H1 (cell line): Measurements from ENCODE around the gene EPHA2. TPM values are rescaled to one million over a fixed set of nuclear protein-coding genes. Genes with fewer than 3 reads are reported as not detected.

Experiments used
- CHD1 ChIP-seq: IDR thresholded peaks from 2 replicates; pipeline ENCODE4 v1.6.1; 2012; ENCODE audit warnings: low read depth, low read length, improper control_type of control experiment
- POLR2A ChIP-seq, 2 experiments: IDR thresholded peaks; 1 replicate in 1 of 2; 2 replicates in 1 of 2; pipeline ENCODE4 v1.6.1; 2011; ENCODE audit warnings: low read depth in 2 of 2, low read length in 2 of 2, mild to moderate bottlenecking in 2 of 2; ENCODE audit errors: control extremely low read depth in 1 of 2
- POU5F1 ChIP-seq: IDR thresholded peaks from 2 replicates; pipeline ENCODE4 v1.6.1; 2011; ENCODE audit warnings: low read depth, mild to moderate bottlenecking, low read length, moderate library complexity
- RAD21 ChIP-seq, 2 experiments: IDR thresholded peaks in 1 of 2; conservative IDR thresholded peaks in 1 of 2; 2 replicates each; pipeline ENCODE4 v1.6.1; 2011; ENCODE audit warnings: low read depth in 2 of 2, low read length in 2 of 2, improper control_type of control experiment in 1 of 2, inconsistent platforms in 1 of 2, mild to moderate bottlenecking in 1 of 2, moderate library complexity in 1 of 2
- SAP30 ChIP-seq: fragments of 300-600 bp; sonication (generic); IDR thresholded peaks from 2 replicates; pipeline ENCODE4 v1.7.1; 2012; ENCODE audit warnings: low read length, moderate library complexity, mild to moderate bottlenecking, inconsistent platforms; ENCODE audit not compliant: insufficient read depth, insufficient replicate concordance
- SIN3A ChIP-seq, 2 experiments: IDR thresholded peaks in 1 of 2; conservative IDR thresholded peaks in 1 of 2; 2 replicates each; pipeline ENCODE4 v1.6.1; 2011 to 2012; ENCODE audit warnings: low read length in 2 of 2, improper control_type of control experiment in 1 of 2, low read depth in 1 of 2, mild to moderate bottlenecking in 1 of 2
- SIX5 ChIP-seq: IDR thresholded peaks from 2 replicates; pipeline ENCODE4 v1.6.1; 2011; ENCODE audit warnings: mild to moderate bottlenecking, low read depth, low read length
- SRF ChIP-seq: IDR thresholded peaks from 2 replicates; pipeline ENCODE4 v1.6.1; 2011; ENCODE audit warnings: mild to moderate bottlenecking, low read depth, low read length, moderate library complexity
- TAF1 ChIP-seq: IDR thresholded peaks from 2 replicates; pipeline ENCODE4 v1.6.1; 2011; ENCODE audit warnings: mild to moderate bottlenecking, low read depth, low read length
- TEAD4 ChIP-seq: IDR thresholded peaks from 2 replicates; pipeline ENCODE4 v1.6.1; 2012; ENCODE audit warnings: low read depth, low read length, inconsistent platforms, mixed read lengths
- polyA plus RNA-seq, 7 experiments: library from polyadenylated mRNA; depleted of rRNA in 3 of 7; stranded (reverse) in 5 of 7; unstranded in 2 of 7; fragments of >200 nt in 5 of 7; fragments of 200-250 nt in 2 of 7; gene quantifications; 1 replicate in 5 of 7; 2 replicates in 1 of 7; 4 replicates in 1 of 7; pipeline versions ENCODE4 v1.2.1 to v1.2.3, GENCODE V29; 2011 to 2013; ENCODE audit warnings: missing spikeins in 2 of 7, mixed read lengths in 2 of 7
- total RNA-seq: library from RNA; stranded (reverse); fragmentation: NEBNext Ultra II Directional; extraction: Animal tissue kit (Norgen Biotek cat#: 25700); gene quantifications from 2 replicates; pipeline ENCODE4 v1.2.1, GENCODE V29; 2021

Gene EPHA2
- total and polyA plus RNA-seq, 2 of the 8 experiments (the other 6 are each of a cell fraction or from before 2014, with no cell fraction given), result 26.8 to 33.6 TPM

DNA sequence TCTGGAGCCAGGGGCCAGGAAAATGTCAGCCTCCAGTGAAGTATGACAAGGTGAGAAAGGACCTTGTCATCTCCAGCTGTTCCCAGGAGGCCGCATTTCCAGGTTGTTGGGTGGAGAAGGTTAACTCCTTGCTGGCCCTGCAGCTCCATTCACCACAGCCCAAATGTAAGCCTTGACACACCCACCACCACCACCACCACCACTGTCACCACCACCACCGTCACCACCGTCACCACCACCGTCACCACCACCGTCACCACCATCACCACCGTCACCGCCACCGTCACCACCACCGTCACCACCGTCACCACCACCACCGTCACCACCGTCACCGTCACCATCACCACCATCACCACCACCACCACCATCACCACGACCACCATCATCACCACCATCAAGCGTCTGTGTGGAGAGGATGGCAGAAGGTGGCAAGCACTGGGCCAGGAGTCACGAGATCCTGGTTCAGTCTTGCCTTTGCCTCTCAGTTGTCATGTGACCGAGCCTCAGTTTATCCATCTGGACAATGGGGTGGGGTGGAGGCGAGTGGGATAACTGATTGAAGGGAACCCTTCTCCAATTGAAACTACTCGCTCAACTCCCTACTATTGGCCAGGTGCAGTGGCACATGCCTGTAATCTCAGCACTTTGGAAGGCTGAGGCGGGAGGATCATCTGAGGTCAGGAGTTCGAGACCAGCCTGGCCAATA lies 61.3 kb downstream of the EPHA2 start (continued):
- TF ChIP-seq SRF (no peak), POLR2A (IDR thresholded peaks at IDR 0.05; ENCODE audit: control extremely low read depth in 1 of 2, low read depth in 2 of 2, low read length in 2 of 2) (no peak), SAP30 (no peak), RAD21 (IDR thresholded peaks at IDR 0.05 in 1 of 2, conservative IDR thresholded peaks at IDR 0.05 in 1 of 2; ENCODE audit: low read depth in 2 of 2, low read length in 2 of 2) (no peak), SIX5 (no peak), TAF1 (no peak), CHD1 (no peak), SIN3A (conservative IDR thresholded peaks at IDR 0.05 in 1 of 2, IDR thresholded peaks at IDR 0.05 in 1 of 2; ENCODE audit: low read depth in 1 of 2, low read length in 2 of 2) (no peak), TEAD4 (no peak), POU5F1 (no peak)
